Upper lobe of right lung (tissue), 1 donor: ENCODE data around the gene MPP7. TPM values are rescaled to one million over a fixed set of nuclear protein-coding genes. Genes with fewer than 3 reads are reported as not detected.

Source experiments
- ATAC-seq: fragments of 200-7000 bp; cut with Tn5 transposase; one replicate; pipeline ENCODE4 v1.9.1; 2020; ENCODE audit warnings: mild to moderate bottlenecking, moderate library complexity
- DNase-seq: peaks from one replicate; pipeline ENCODE4 v3.0.0-alpha.2; 2020
- H3K27ac ChIP-seq: fragments of 200-600 bp; one replicate; pipeline ENCODE4 v1.8.0; 2022
- H3K27me3 ChIP-seq: fragments of 200-600 bp; one replicate; pipeline ENCODE4 v1.8.0; 2022; ENCODE audit warnings: mild to moderate bottlenecking
- H3K36me3 ChIP-seq: fragments of 200-600 bp; one replicate; pipeline ENCODE4 v1.8.0; 2022
- H3K4me1 ChIP-seq: fragments of 200-600 bp; one replicate; pipeline ENCODE4 v1.8.0; 2022
- H3K4me3 ChIP-seq: fragments of 200-600 bp; one replicate; pipeline ENCODE4 v1.8.0; 2022; ENCODE audit warnings: mild to moderate bottlenecking
- H3K9me3 ChIP-seq: fragments of 200-600 bp; one replicate; pipeline ENCODE4 v1.8.0; 2022
- CTCF ChIP-seq: fragments of 200-600 bp; IDR thresholded peaks from one replicate; pipeline ENCODE4 v1.8.0; 2022; ENCODE audit warnings: antibody characterized with exemption
- intact Hi-C: fragments of 100-400 bp; cut with DNase I; formaldehyde crosslinking; loops from one replicate; pipeline ENCODE4 v1.11.0; 2022
- total RNA-seq: library from RNA; stranded (reverse); fragmentation: NEBNext Ultra II Directional; extraction: Animal tissue kit (Norgen Biotek cat#: 25700); gene quantifications from one replicate; pipeline ENCODE4 v1.2.1, GENCODE V29; 2021
- donor health status: DM: no; HTN: yes; CAD: no; lungs with severe emphysema.

The MPP7 gene
- total RNA-seq, 1 donor from 2014 or later, result 36.8 TPM

GRCh38 chr10:28305553-28305952 lies 2.7 kb upstream of the MPP7 start:
- Histone ChIP-seq H3K27me3 (no peaks in the 10 kb centered on the region), H3K4me3 (no peak overlapping the region), H3K4me1 (peaks cover 13% of the 10 kb centered on the region), H3K27ac (no peak overlapping the region), H3K9me3 (no peaks in the 10 kb centered on the region), H3K36me3 (no peaks in the 10 kb centered on the region)
- no peak for TF ChIP-seq CTCF
- DNase-seq (no peak), ATAC-seq (no peak)
- intact Hi-C loops, result no loop called here

GRCh38 chr10:28304032-28304571 lies 1.2 kb upstream of the MPP7 start:
- Histone ChIP-seq H3K4me1 (peaks cover 13% of the 10 kb centered on the region), H3K27ac (peak overlapping the region; percentile 73), H3K27me3 (no peaks in the 10 kb centered on the region), H3K9me3 (no peaks in the 10 kb centered on the region), H3K4me3 (peak overlapping the region; percentile 77), H3K36me3 (no peaks in the 10 kb centered on the region)
- TF ChIP-seq CTCF, result no peak
- DNase-seq (no peak), ATAC-seq (no peak)
- intact Hi-C loops, result no loop called here

- no peak for ATAC-seq
Observed at GRCh38 chr10:28302012-28302637, 739 bp downstream of the MPP7 start.

GRCh38 chr10:28300027-28300426 lies 2.8 kb downstream of the MPP7 start:
- Histone ChIP-seq H3K4me3 (no peak overlapping the region), H3K4me1 (peaks cover 14% of the 10 kb centered on the region), H3K36me3 (no peaks in the 10 kb centered on the region), H3K27me3 (no peaks in the 10 kb centered on the region), H3K27ac (no peak overlapping the region), H3K9me3 (no peaks in the 10 kb centered on the region)
- TF ChIP-seq CTCF, result no peak
- no peak for DNase-seq
- intact Hi-C loops, result no loop called here
- ATAC-seq, result no peak

More at GRCh38 chr10:28302012-28302637, 739 bp downstream of the MPP7 start:
- peak overlapping the region; percentile 77 for H3K4me3 ChIP-seq
- no peak for TF ChIP-seq CTCF
- H3K27me3 ChIP-seq, result no peaks in the 10 kb centered on the region
- H3K9me3 ChIP-seq, result no peaks in the 10 kb centered on the region
- intact Hi-C loops, result no loop called here
- no peak for DNase-seq
- H3K36me3 ChIP-seq, result no peaks in the 10 kb centered on the region
- H3K4me1 ChIP-seq, result peaks cover 8% of the 10 kb centered on the region
- peak overlapping the region; percentile 87 for H3K27ac ChIP-seq

- no peak overlapping the region for H3K4me3 ChIP-seq
- ATAC-seq, result no peak
- no peak for TF ChIP-seq CTCF
Observed at GRCh38 chr10:28298951-28299350, 3.9 kb downstream of the MPP7 start.

GRCh38 chr10:28296023-28296422 lies 6.8 kb downstream of the MPP7 start:
- Histone ChIP-seq H3K9me3 (no peaks in the 10 kb centered on the region), H3K4me1 (peaks cover 17% of the 10 kb centered on the region), H3K27me3 (no peaks in the 10 kb centered on the region), H3K36me3 (no peaks in the 10 kb centered on the region), H3K4me3 (no peak overlapping the region), H3K27ac (no peak overlapping the region)
- TF ChIP-seq CTCF, result no peak
- DNase-seq (no peak), ATAC-seq (no peak)
- intact Hi-C loops, result no loop called here

More at GRCh38 chr10:28298951-28299350, 3.9 kb downstream of the MPP7 start:
- intact Hi-C loops, result no loop called here
- Histone ChIP-seq H3K4me1 (peaks cover 22% of the 10 kb centered on the region), H3K27me3 (no peaks in the 10 kb centered on the region), H3K9me3 (no peaks in the 10 kb centered on the region), H3K36me3 (no peaks in the 10 kb centered on the region), H3K27ac (no peak overlapping the region)
- no peak for DNase-seq
